GM11168 (cell line): ENCODE data around the gene ADCY9.
"Not testable (repeated sequence)": the region's sequence is repeated elsewhere in the genome, so short reads cannot be mapped to it uniquely, and the experiment has no call there.

Source experiments
- in situ Hi-C: fragments of 300-500 bp; cut with MboI; formaldehyde crosslinking; loops from one replicate; pipeline ENCODE4 v1.12.0; 2022; ENCODE audit warnings: low sequenced_read_pairs; ENCODE audit not compliant: unreplicated experiment

The ADCY9 gene

GRCh38 chr16:3938471-3938842 is 177.8 kb downstream of the ADCY9 start:
- in situ Hi-C loops, result no loop called here

- in situ Hi-C loops, result no loop called here
These were observed 179.0 kb downstream of the ADCY9 start for GRCh38 chr16:3937066-3937875.

- in situ Hi-C loops, result no loop called here
These were observed 180.3 kb downstream of the ADCY9 start for GRCh38 chr16:3935921-3936320.

- in situ Hi-C loops, result no loop called here
These were observed 181.6 kb downstream of the ADCY9 start for GRCh38 chr16:3934491-3935181.

- in situ Hi-C loops, result not testable (repeated sequence)
These were observed 189.1 kb downstream of the ADCY9 start for GRCh38 chr16:3927147-3927546.

- in situ Hi-C loops, result no loop called here
These were observed 191.5 kb downstream of the ADCY9 start for GRCh38 chr16:3924763-3925162.

GRCh38 chr16:3922241-3922640 is 194.0 kb downstream of the ADCY9 start:
- in situ Hi-C loops, result no loop called here

- in situ Hi-C loops, result no loop called here
These were observed 196.0 kb downstream of the ADCY9 start for GRCh38 chr16:3920206-3920605.

- in situ Hi-C loops, result no loop called here
These were observed 196.8 kb downstream of the ADCY9 start for GRCh38 chr16:3919413-3919812.

GRCh38 chr16:3915426-3916260 is 200.6 kb downstream of the ADCY9 start:
- in situ Hi-C loops, result no loop called here

- in situ Hi-C loops, result no loop called here
These were observed 203.3 kb downstream of the ADCY9 start for GRCh38 chr16:3912897-3913296.
